Activated T-cell treated with anti-CD3 and anti-CD28 coated beads, Interleukin-2, amount 50 U/mL, for 4 hours (primary cell): ENCODE measurements around the gene PTPN14. TPM values are rescaled to one million over a fixed set of nuclear protein-coding genes. Genes with fewer than 3 reads are reported as not detected.
"Not testable (repeated sequence)": the region's sequence is repeated elsewhere in the genome, so short reads cannot be mapped to it uniquely, and the experiment has no call there.

Experiments
- ATAC-seq, 2 donors: fragments of 200-7000 bp; cut with Tn5 transposase; one replicate each; pipeline ENCODE4 v1.10.0; 2021
- DNase-seq: peaks from one replicate; pipeline ENCODE4 v3.0.0-alpha.2; 2020
- H3K27me3 Mint-ChIP-seq: one replicate; pipeline ENCODE4 v1.8.0; 2021; ENCODE audit warnings: low read depth, mixed read lengths
- H3K36me3 Mint-ChIP-seq: one replicate; pipeline ENCODE4 v1.8.0; 2022; ENCODE audit warnings: mixed read lengths; ENCODE audit not compliant: insufficient read depth
- H3K4me1 Mint-ChIP-seq: one replicate; pipeline ENCODE4 v1.8.0; 2021; ENCODE audit warnings: low read depth, mixed read lengths
- H3K4me3 Mint-ChIP-seq: one replicate; pipeline ENCODE4 v1.8.0; 2021; ENCODE audit warnings: mild to moderate bottlenecking, moderate library complexity, mixed read lengths
- H3K9me3 Mint-ChIP-seq: one replicate; pipeline ENCODE4 v1.8.0; 2021; ENCODE audit warnings: mixed read lengths
- total RNA-seq, 3 donors: library from RNA; stranded (reverse); gene quantifications; one replicate each; pipeline ENCODE4 v1.2.1, GENCODE V29; 2021

Gene PTPN14
- total RNA-seq, 3 donors from 2014 or later = 1.3 to 3.1 (median 1.8) TPM

- H3K9me3 Mint-ChIP-seq = no peaks in the 10 kb centered on the region
- no peaks in the 10 kb centered on the region for H3K36me3 Mint-ChIP-seq
- ATAC-seq (no peak), DNase-seq (no peak)
- H3K4me3 Mint-ChIP-seq = no peak overlapping the region
- no peaks in the 10 kb centered on the region for H3K4me1 Mint-ChIP-seq
- H3K27me3 Mint-ChIP-seq = peaks cover 6% of the 10 kb centered on the region
Observed at GRCh38 chr1:214496126-214496525, 55.3 kb downstream of the PTPN14 start.

- ATAC-seq (no peak), DNase-seq (no peak)
- Mint-ChIP-seq H3K4me3 (no peak overlapping the region), H3K9me3 (no peaks in the 10 kb centered on the region), H3K4me1 (no peaks in the 10 kb centered on the region), H3K27me3 (peaks cover 4% of the 10 kb centered on the region), H3K36me3 (no peaks in the 10 kb centered on the region)
Observed at GRCh38 chr1:214494706-214495105, 56.7 kb downstream of the PTPN14 start.

GRCh38 chr1:214494179-214494578 is 57.2 kb downstream of the PTPN14 start:
- not testable (repeated sequence) for H3K4me1 Mint-ChIP-seq, H3K27me3 Mint-ChIP-seq, H3K36me3 Mint-ChIP-seq, ATAC-seq, H3K4me3 Mint-ChIP-seq, H3K9me3 Mint-ChIP-seq, DNase-seq

- ATAC-seq = no peak
- DNase-seq = no peak
- H3K27me3 Mint-ChIP-seq = peaks cover 6% of the 10 kb centered on the region
- H3K9me3 Mint-ChIP-seq = no peaks in the 10 kb centered on the region
- no peaks in the 10 kb centered on the region for H3K4me1 Mint-ChIP-seq
- no peak overlapping the region for H3K4me3 Mint-ChIP-seq
- H3K36me3 Mint-ChIP-seq = no peaks in the 10 kb centered on the region
Observed at GRCh38 chr1:214493126-214493796, 58.1 kb downstream of the PTPN14 start.

GRCh38 chr1:214492401-214493075 is 58.9 kb downstream of the PTPN14 start:
- no peaks in the 10 kb centered on the region for H3K9me3 Mint-ChIP-seq
- ATAC-seq = no peak
- no peak overlapping the region for H3K4me3 Mint-ChIP-seq
- peaks cover 6% of the 10 kb centered on the region for H3K27me3 Mint-ChIP-seq
- DNase-seq = no peak
- no peaks in the 10 kb centered on the region for H3K36me3 Mint-ChIP-seq
- H3K4me1 Mint-ChIP-seq = no peaks in the 10 kb centered on the region

- Mint-ChIP-seq H3K9me3 (no peaks in the 10 kb centered on the region), H3K36me3 (no peaks in the 10 kb centered on the region)
- ATAC-seq = no peak
Observed at GRCh38 chr1:214491468-214492146, 59.8 kb downstream of the PTPN14 start.

DNA sequence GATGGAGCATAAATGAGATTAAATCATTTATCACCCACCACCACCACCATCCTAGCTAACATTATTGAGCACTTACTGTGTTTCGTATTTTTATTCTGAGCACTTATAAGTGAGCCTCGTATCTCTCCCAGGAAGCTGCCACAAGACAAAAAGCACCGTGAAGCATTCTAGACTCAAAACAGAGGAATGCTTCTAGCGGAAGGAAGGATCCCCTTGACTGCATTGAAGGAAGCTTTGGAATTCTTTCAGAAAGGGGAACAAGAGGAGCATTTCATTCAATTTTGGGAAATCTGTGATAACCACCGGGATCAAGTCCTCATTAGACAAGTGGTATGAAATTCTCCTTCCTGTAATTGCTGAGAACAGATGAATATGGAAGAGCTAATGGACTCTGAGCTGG is 66.3 kb downstream of the PTPN14 start:
- ATAC-seq = no peak
- Mint-ChIP-seq H3K27me3 (peaks cover 10% of the 10 kb centered on the region), H3K36me3 (no peaks in the 10 kb centered on the region), H3K9me3 (no peaks in the 10 kb centered on the region), H3K4me3 (no peak overlapping the region), H3K4me1 (no peaks in the 10 kb centered on the region)
- no peak for DNase-seq

More at GRCh38 chr1:214491468-214492146, 59.8 kb downstream of the PTPN14 start:
- no peak for DNase-seq
- H3K27me3 Mint-ChIP-seq = peaks cover 8% of the 10 kb centered on the region
- H3K4me3 Mint-ChIP-seq = no peak overlapping the region
- no peaks in the 10 kb centered on the region for H3K4me1 Mint-ChIP-seq

DNA sequence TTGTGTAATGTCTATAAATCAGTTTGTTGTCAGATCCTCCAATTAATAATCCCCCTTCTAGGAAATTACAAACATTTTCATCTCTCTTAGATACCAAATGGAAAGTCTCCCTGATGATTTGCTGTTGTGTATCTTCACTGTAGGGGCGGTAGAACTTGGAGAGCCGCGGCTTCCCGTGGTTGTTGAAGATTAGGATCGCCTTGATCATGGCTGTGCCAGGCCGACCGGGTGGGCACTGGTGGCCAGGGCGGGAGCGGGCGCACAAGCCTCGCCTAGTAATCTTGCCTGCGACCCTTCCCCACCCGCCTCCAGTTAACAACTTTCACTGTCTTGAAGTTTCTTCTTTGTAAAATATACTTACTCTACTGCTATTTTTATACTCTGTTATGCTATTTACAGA is 68.2 kb downstream of the PTPN14 start:
- DNase-seq, H3K36me3 Mint-ChIP-seq, H3K9me3 Mint-ChIP-seq, H3K27me3 Mint-ChIP-seq, H3K4me1 Mint-ChIP-seq, ATAC-seq, H3K4me3 Mint-ChIP-seq: not testable (repeated sequence)

DNA sequence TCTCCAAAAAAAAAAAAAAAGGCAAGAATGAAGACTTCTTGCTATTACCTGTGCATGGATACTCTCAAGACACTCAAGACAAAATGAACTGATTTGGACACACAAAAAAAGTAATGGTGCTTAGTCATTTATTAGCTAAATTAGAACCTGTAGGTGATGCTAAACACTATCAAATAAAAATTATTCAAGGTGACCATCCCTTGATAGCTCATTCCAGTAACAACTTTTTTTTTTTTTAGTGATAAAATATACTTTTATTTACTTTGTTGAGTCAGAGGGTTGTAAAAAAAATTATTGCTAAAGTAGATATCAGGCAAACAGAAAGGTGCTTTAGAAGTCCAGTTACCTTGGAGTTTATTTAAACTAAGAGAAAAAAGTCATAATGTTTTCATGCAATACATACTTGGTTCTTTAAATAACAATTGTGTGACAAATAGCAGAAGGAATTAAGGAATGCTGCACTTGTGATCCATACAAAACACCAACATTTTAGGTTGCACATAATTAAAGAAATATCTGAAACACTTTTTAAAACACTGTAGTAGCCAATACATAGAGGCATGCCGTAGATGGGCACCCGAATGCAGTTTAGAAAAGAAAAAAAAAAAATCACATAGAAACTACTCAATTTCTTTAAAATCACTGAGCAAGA is 69.3 kb downstream of the PTPN14 start:
- H3K27me3 Mint-ChIP-seq, H3K4me1 Mint-ChIP-seq, ATAC-seq, DNase-seq, H3K36me3 Mint-ChIP-seq, H3K4me3 Mint-ChIP-seq, H3K9me3 Mint-ChIP-seq: not testable (repeated sequence)

GRCh38 chr1:214476986-214477870 is 74.2 kb downstream of the PTPN14 start:
- H3K36me3 Mint-ChIP-seq = no peaks in the 10 kb centered on the region
- H3K4me3 Mint-ChIP-seq = no peak overlapping the region
- peaks cover 17% of the 10 kb centered on the region for H3K27me3 Mint-ChIP-seq
- no peaks in the 10 kb centered on the region for H3K9me3 Mint-ChIP-seq
- ATAC-seq (no peak), DNase-seq (no peak)
- no peaks in the 10 kb centered on the region for H3K4me1 Mint-ChIP-seq

DNA sequence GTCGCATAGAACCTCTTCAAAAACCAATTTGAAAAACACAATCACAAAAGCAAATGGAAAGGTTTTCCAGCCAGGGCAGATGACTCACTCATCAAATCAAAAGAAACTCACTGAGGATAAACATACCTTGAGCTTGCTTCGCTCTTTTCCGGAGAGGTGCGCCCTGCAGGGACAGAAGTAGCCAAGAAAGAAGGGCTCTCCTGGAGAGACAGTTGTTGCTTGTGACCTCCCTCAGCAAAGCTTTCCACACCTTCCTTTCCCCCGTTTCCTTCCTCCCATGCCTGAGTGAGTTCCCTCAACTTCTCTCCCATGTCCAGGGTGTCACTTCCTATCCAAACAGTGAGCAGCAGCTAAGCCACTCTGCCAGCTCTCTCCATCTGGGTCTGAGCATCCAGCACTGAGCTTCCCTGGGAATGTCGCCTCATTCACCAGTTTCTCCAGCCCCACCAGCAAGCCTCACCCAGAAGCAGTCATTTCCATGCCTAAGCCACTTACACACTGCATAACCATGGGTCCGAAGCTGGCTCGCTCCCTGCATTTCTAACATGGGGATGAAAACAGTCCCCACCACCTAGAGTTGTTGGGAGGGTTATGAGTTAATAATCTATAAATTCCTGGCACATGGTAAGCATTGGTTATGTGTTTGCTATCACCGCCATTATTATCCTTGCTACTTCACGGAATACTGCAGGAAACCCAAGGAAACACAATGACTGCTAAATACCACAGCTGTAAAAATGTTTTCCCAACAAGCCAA is 75.0 kb downstream of the PTPN14 start:
- Mint-ChIP-seq H3K27me3 (peaks cover 18% of the 10 kb centered on the region), H3K9me3 (no peaks in the 10 kb centered on the region), H3K4me1 (no peaks in the 10 kb centered on the region), H3K4me3 (no peak overlapping the region), H3K36me3 (no peaks in the 10 kb centered on the region)
- ATAC-seq = no peak
- no peak for DNase-seq

DNA sequence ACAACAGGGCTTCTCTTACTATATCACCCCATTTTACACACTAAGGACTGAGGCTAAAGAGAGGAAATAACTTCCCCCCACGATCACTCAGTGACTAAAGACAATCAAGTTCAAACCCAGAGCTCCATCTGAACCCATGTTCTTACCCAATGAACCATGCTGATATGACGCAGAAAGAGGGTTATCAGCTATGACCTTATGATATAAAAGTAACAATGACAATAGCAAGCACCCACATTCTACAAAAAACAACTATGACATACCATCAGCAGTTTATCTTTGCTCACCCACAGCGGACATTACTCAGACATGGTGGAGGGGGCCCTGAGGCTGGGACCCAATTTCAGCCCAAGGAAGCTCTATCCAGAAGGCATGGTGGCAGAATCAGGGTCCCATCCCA is 75.7 kb downstream of the PTPN14 start:
- Mint-ChIP-seq H3K27me3 (peaks cover 18% of the 10 kb centered on the region), H3K36me3 (no peaks in the 10 kb centered on the region), H3K4me1 (no peaks in the 10 kb centered on the region), H3K9me3 (no peaks in the 10 kb centered on the region), H3K4me3 (no peak overlapping the region)
- ATAC-seq (no peak), DNase-seq (no peak)

- Mint-ChIP-seq H3K4me1 (no peaks in the 10 kb centered on the region), H3K36me3 (no peaks in the 10 kb centered on the region)
- no peak for ATAC-seq
Observed at GRCh38 chr1:214475331-214475730, 76.1 kb downstream of the PTPN14 start.

More at GRCh38 chr1:214475331-214475730, 76.1 kb downstream of the PTPN14 start:
- no peak for DNase-seq
- H3K4me3 Mint-ChIP-seq = no peak overlapping the region
- peaks cover 18% of the 10 kb centered on the region for H3K27me3 Mint-ChIP-seq
- H3K9me3 Mint-ChIP-seq = no peaks in the 10 kb centered on the region
